ENCODE measurements around the gene FRK.

Gene FRK

GRCh38 chr6:116036075-116036773, 24.5 kb downstream of the FRK start:
- no peak for DNase-seq (ENCODE audit: low read depth in 2 of 2)

- no peak for DNase-seq (ENCODE audit: low read depth in 2 of 2)
Measured at GRCh38 chr6:116035616-116036015, 25.1 kb downstream of the FRK start.

GRCh38 chr6:116034327-116034726, 26.4 kb downstream of the FRK start:
- no peak for DNase-seq (ENCODE audit: low read depth in 2 of 2)

GRCh38 chr6:116033687-116034303, 26.9 kb downstream of the FRK start:
- DNase-seq (ENCODE audit: low read depth in 2 of 2), result no peak

- no peak for DNase-seq (ENCODE audit: low read depth in 2 of 2)
Measured at GRCh38 chr6:116030770-116031169, 29.9 kb downstream of the FRK start.

GRCh38 chr6:116029535-116029934, 31.2 kb downstream of the FRK start:
- no peak for DNase-seq (ENCODE audit: low read depth in 2 of 2)

- DNase-seq (ENCODE audit: low read depth in 2 of 2), result no peak
Measured at GRCh38 chr6:116028233-116028632, 32.5 kb downstream of the FRK start.

- DNase-seq (ENCODE audit: low read depth in 2 of 2), result no peak
Measured at GRCh38 chr6:116027801-116028200, 32.9 kb downstream of the FRK start.

GRCh38 chr6:116025405-116025804, 35.3 kb downstream of the FRK start:
- DNase-seq (ENCODE audit: low read depth in 2 of 2), result no peak

GRCh38 chr6:116022841-116023445, 37.7 kb downstream of the FRK start:
- DNase-seq (ENCODE audit: low read depth in 2 of 2), result no peak

- DNase-seq (ENCODE audit: low read depth in 2 of 2), result no peak
Measured at GRCh38 chr6:116020738-116021137, 40.0 kb downstream of the FRK start.

- DNase-seq (ENCODE audit: low read depth in 2 of 2), result no peak
Measured at GRCh38 chr6:116019428-116019827, 41.3 kb downstream of the FRK start.

- no peak for DNase-seq (ENCODE audit: low read depth in 2 of 2)
Measured at GRCh38 chr6:116018976-116019375, 41.7 kb downstream of the FRK start.

GRCh38 chr6:116017546-116018295, 43.0 kb downstream of the FRK start:
- no peak for DNase-seq (ENCODE audit: low read depth in 2 of 2)

GRCh38 chr6:116016846-116017545, 43.7 kb downstream of the FRK start:
- no peak for DNase-seq (ENCODE audit: low read depth in 2 of 2)

- no peak for DNase-seq (ENCODE audit: low read depth in 2 of 2)
Measured at GRCh38 chr6:116015983-116016382, 44.7 kb downstream of the FRK start.

- DNase-seq (ENCODE audit: low read depth in 2 of 2), result no peak
Measured at GRCh38 chr6:116015561-116015960, 45.1 kb downstream of the FRK start.

GRCh38 chr6:116012951-116013350, 47.7 kb downstream of the FRK start:
- DNase-seq (ENCODE audit: low read depth in 2 of 2), result no peak

- DNase-seq (ENCODE audit: low read depth in 2 of 2), result no peak
Measured at GRCh38 chr6:116012471-116012949, 48.2 kb downstream of the FRK start.

GRCh38 chr6:116011520-116011919, 49.2 kb downstream of the FRK start:
- DNase-seq (ENCODE audit: low read depth in 2 of 2), result peak; percentile 4 to 24

- peak in 1 of 2 donors; percentile 30 for DNase-seq (ENCODE audit: low read depth in 2 of 2)
Measured at GRCh38 chr6:116010790-116011401, 49.8 kb downstream of the FRK start.
